Erythroblast (primary cell): ENCODE results near the gene SLC29A3.

ENCODE experiments used
- GATA1 ChIP-seq: IDR thresholded peaks from 2 replicates; pipeline ENCODE4 v1.6.1; 2011; ENCODE audit warnings: low read depth, mild to moderate bottlenecking, control low read depth, low read length, moderate library complexity
- POLR2A ChIP-seq: IDR thresholded peaks from 2 replicates; pipeline ENCODE4 v1.6.1; 2011; ENCODE audit warnings: mild to moderate bottlenecking, low read length

DNA sequence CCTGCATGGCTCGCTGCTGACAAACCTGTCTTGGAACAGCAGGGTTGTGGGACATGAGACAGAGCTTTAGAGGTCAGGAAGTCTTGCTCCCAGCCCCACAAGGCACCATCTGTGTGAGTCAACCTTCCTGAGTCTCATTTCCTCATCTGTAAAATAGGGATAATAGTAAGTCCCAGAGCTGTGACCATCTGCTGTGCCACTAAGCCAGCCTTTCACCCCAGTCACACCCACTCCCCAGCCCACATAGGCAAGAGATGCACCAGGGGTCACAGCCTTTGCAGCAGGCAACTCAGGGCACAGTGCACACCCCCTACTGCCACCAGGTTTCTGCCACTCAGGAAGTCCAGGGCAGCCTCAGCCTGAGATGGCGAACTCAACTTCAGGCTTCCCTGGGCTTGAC, 48.2 kb downstream of the SLC29A3 start:
- TF ChIP-seq POLR2A, result no peak
- no peak for TF ChIP-seq GATA1
